GM21526 (cell line): ENCODE measurements around the gene ARHGAP21.
A peak's percentile ranks its signal among the peaks of the same experiment; 100 is the strongest.
"Not testable (repeated sequence)": the region's sequence is repeated elsewhere in the genome, so short reads cannot be mapped to it uniquely, and the experiment has no call there.

ENCODE experiments used
- ATAC-seq: cut with Tn5 transposase; IDR thresholded peaks from one replicate; pipeline ENCODE4 v1.9.1; 2021; ENCODE audit warnings: moderate library complexity; ENCODE audit not compliant: unreplicated experiment, low FRiP score

Gene ARHGAP21

GRCh38 chr10:24723788-24724380 lies at the start of gene ARHGAP21:
TSS of gene ARHGAP21 (minus strand) at chr10:24723887. CDS start at chr10:24721899, 1,988 bp downstream.
- ATAC-seq = peak; percentile 17

GRCh38 chr10:24771943-24772694 lies 48.4 kb upstream of the ARHGAP21 start:
- no peak for ATAC-seq

GRCh38 chr10:24764991-24765390 lies 41.3 kb upstream of the ARHGAP21 start:
- not testable (repeated sequence) for ATAC-seq

- ATAC-seq = no peak
Measured at GRCh38 chr10:24762966-24763623, 39.4 kb upstream of the ARHGAP21 start.

GRCh38 chr10:24762161-24762924 lies 38.7 kb upstream of the ARHGAP21 start:
- ATAC-seq = no peak

GRCh38 chr10:24759672-24760071 lies 36.0 kb upstream of the ARHGAP21 start:
- ATAC-seq = no peak

GRCh38 chr10:24758254-24758653 lies 34.6 kb upstream of the ARHGAP21 start:
- not testable (repeated sequence) for ATAC-seq

GRCh38 chr10:24756283-24756682 lies 32.6 kb upstream of the ARHGAP21 start:
- no peak for ATAC-seq

GRCh38 chr10:24751716-24752115 lies 28.0 kb upstream of the ARHGAP21 start:
- no peak for ATAC-seq

- no peak for ATAC-seq
Measured at GRCh38 chr10:24750695-24751094, 27.0 kb upstream of the ARHGAP21 start.

- ATAC-seq = no peak
Measured at GRCh38 chr10:24748214-24748613, 24.5 kb upstream of the ARHGAP21 start.

GRCh38 chr10:24744946-24745345 lies 21.3 kb upstream of the ARHGAP21 start:
- no peak for ATAC-seq

- no peak for ATAC-seq
Measured at GRCh38 chr10:24740714-24741113, 17.0 kb upstream of the ARHGAP21 start.

- no peak for ATAC-seq
Measured at GRCh38 chr10:24737001-24737400, 13.3 kb upstream of the ARHGAP21 start.

GRCh38 chr10:24731942-24732341 lies 8.3 kb upstream of the ARHGAP21 start:
- no peak for ATAC-seq

GRCh38 chr10:24730811-24731210 lies 7.1 kb upstream of the ARHGAP21 start:
- no peak for ATAC-seq

GRCh38 chr10:24727786-24728185 lies 4.1 kb upstream of the ARHGAP21 start:
- no peak for ATAC-seq

GRCh38 chr10:24726626-24727025 lies 2.9 kb upstream of the ARHGAP21 start:
- ATAC-seq = no peak

- ATAC-seq = not testable (repeated sequence)
Measured at GRCh38 chr10:24726029-24726428, 2.3 kb upstream of the ARHGAP21 start.

GRCh38 chr10:24724381-24725228 lies 918 bp upstream of the ARHGAP21 start:
- ATAC-seq = peak; percentile 91
